GM13976 (cell line): Measurements from ENCODE around the gene ISX.

Source experiments
- DNase-seq: peaks from one replicate; pipeline ENCODE4 v3.0.0; 2012; ENCODE audit warnings: low spot score
- CTCF ChIP-seq: IDR thresholded peaks from 2 replicates; pipeline ENCODE4 v1.5.1; 2012; ENCODE audit warnings: borderline replicate concordance, mild to moderate bottlenecking; ENCODE audit not compliant: insufficient read depth; ENCODE audit errors: extremely low read depth, missing control alignments, control extremely low read depth
- in situ Hi-C: fragments of 300-500 bp; cut with MboI; formaldehyde crosslinking; loops from one replicate; pipeline ENCODE4 v1.12.0; 2022; ENCODE audit warnings: low sequenced_read_pairs, mixed read lengths, inconsistent platforms; ENCODE audit not compliant: unreplicated experiment

The ISX gene

GRCh38 chr22:35051013-35051535 is 14.9 kb upstream of the ISX start:
- TF ChIP-seq CTCF, result no peak
- no peak for DNase-seq
- in situ Hi-C loops, result loop anchor here (5.0 kb wide), 1 partner anchor 81 kb away; no protein-coding TSS in a partner anchor

DNA sequence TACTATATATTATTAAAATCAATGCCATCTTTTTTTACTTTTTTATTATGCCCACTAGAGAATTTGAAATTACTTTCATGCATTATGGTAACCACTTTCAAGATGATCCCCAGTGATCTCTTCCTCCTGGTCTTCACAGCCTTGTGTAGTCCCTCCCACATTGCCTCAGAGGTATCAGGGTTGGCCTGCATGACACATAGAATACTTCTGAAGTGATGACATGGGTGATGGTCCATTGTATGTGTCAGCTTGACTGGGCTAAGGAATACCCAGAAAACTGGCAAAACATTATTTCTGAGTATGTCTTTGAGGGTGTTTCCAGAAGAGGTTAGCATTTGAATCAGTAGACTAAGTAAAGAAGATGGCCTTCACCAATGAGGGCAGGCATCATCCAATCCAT is 14.2 kb upstream of the ISX start:
- in situ Hi-C loops, result loop anchor here (5.0 kb wide), 1 partner anchor 81 kb away; no protein-coding TSS in a partner anchor
- TF ChIP-seq CTCF, result no peak
- no peak for DNase-seq

- in situ Hi-C loops, result loop anchor here (5.0 kb wide), 1 partner anchor 79 kb away; no protein-coding TSS in a partner anchor
- DNase-seq, result no peak
- TF ChIP-seq CTCF, result no peak
These were observed 12.7 kb upstream of the ISX start for GRCh38 chr22:35053060-35053835.

- in situ Hi-C loops, result loop anchor here (5.0 kb wide), 1 partner anchor 78 kb away; no protein-coding TSS in a partner anchor
- peak; percentile 41 for DNase-seq
- TF ChIP-seq CTCF, result no peak
These were observed 11.9 kb upstream of the ISX start for GRCh38 chr22:35054064-35054463.

DNA sequence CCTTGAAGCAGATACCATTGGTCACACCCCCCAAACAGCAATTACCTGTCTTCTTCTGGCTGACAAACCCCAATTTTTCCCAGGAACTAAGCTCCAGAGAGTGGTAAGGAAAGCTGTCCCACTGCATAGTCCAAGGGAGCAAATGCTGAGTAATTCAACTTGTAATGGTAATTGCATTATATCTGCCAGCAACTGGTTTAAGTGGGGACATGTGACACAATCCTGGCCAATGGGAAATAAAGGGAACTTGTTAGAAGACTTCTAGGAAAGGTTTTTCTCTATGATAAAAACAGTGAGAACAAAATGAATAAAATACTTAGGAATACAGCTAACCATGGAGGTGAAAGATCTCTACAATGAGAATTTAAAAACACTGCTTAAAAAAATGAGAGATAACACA is 9.5 kb upstream of the ISX start:
- no peak for TF ChIP-seq CTCF
- DNase-seq, result no peak
- in situ Hi-C loops, result no loop called here

GRCh38 chr22:35057155-35057554 is 8.8 kb upstream of the ISX start:
- DNase-seq, result no peak
- TF ChIP-seq CTCF, result no peak
- in situ Hi-C loops, result no loop called here
